GM19452 (cell line): Measurements from ENCODE around the gene UBE2U.

ENCODE experiments used
- ATAC-seq: cut with Tn5 transposase; IDR thresholded peaks from one replicate; pipeline ENCODE4 v1.9.1; 2021; ENCODE audit not compliant: unreplicated experiment

Gene UBE2U

DNA sequence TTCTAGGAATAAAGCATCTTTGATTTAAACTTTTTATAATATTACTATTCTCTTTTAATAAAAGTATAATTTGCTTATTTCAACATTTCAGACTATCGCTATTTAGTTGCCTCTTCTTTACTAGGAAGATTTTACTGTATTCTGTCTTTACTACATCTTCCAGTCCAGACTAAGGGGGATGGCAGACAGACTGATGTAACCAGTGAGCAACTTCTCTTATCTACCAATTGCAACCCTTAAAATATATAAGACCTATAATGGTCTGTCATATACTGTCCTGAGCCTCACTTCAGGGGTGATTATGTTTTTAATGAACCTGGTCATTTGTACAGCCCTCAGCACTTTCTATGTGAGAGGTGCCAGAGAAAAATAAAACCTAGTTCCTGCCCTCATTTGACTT lies 87.0 kb downstream of the UBE2U start:
- ATAC-seq, result no peak

DNA sequence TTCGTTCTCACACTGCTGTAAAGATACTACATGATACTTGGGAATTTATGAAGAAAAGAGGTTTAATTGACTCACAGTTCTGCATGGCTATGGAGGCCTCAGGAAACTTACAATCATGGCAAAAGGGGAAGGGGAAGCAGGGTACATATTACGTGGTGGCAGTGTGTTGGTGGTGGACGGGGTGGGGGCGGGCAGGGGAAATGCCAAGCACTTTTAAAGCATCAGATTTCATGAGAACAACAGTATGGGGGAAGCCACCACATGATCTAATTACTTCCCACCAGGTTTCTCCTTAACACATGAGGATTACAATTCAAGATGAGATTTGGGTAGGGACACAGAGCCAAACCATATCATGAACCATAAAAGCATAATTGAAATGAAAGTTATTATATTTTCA lies 88.5 kb downstream of the UBE2U start:
- no peak for ATAC-seq

DNA sequence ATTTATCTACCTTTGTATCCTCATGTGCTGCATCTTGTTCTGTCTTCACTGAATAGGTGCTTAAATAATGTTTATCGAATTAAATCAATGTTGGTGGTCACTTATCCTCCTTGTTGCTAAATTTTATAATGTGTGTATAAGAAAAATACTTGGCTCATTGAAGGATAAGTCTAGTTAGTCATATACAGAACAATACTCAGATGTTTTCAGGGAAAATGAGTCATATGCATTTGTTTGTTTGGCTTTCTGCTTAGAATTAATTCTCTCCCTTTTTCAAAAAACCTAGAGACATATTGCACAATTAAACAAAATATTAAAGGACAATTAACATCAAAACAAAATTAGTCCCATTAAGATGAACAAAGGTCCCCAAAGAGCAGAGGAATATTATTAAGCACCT lies 89.0 kb downstream of the UBE2U start:
- ATAC-seq, result no peak

DNA sequence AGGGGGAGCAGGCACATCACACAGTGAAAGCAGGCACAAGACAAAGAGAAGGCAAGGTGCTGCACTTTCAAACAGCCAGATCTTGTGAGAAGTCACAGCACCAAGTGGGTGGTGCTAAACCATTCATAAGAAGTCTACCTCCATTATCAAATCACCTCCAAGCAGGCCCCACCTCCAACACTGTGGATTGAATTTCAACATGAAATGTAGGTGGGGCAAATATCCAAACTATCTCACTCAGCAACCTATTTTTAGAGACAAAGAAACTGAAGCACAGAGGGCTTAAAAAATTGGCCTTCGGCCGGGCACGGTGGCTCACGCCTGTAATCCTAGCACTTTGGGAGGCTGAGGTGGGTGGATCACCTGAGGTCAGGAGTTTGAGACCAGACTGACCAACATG lies 90.4 kb downstream of the UBE2U start:
- no peak for ATAC-seq

DNA sequence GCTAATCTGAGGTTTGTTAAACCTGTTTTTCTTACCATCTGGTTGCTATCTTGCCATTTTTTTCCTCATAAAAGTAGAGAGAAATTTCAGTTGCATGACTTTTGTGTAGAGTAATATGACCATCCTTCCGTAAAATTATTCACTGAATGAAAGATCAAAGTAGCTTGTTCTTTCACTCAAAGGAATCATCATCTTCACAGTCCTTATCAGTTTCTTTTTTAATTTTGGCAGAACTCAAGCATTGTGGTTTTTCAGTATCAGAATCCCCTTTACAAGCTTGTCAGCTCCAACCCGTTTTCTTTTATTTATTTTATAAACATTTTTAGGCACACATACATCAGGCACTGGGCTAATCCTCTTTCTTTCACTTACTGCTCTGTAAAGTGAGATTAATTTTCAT lies 91.7 kb downstream of the UBE2U start:
- no peak for ATAC-seq

DNA sequence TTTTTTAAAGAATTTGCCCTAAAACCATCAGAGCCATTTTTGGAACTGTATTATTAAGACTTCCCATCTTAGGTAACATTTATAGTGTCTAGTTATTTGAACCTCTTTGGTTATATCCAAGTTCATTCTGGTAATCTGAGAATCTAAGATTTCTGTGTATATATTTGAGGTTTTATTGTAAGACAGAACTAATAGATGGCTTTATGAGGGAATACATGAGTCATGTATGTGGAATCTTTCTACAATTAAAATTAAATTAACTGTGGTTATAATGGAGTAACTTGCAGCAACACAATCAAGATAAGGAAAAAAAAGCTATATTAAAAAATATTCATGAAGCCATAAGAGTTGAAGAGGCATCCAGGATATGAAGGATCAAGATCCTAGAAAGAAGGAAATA lies 92.1 kb downstream of the UBE2U start:
- ATAC-seq, result no peak

DNA sequence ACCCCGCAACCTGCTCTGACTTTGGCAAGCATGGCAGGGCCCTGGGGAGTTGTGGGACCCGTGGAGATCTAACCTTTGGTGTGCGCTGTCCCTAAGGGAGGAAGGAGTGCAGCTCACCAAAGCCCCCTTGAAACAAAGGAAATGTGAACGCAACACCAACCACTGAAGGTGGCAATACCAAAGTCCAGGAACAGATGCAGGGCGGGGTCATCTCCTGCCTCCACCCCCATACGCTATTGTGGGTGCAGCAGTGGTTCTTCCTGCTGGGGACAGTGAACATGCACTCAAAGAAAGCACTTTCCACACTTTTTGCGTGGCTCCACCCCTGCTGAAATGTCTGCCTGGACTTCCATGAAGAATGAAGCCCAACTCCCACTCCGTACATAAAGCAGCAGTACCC lies 93.0 kb downstream of the UBE2U start:
- ATAC-seq, result no peak

DNA sequence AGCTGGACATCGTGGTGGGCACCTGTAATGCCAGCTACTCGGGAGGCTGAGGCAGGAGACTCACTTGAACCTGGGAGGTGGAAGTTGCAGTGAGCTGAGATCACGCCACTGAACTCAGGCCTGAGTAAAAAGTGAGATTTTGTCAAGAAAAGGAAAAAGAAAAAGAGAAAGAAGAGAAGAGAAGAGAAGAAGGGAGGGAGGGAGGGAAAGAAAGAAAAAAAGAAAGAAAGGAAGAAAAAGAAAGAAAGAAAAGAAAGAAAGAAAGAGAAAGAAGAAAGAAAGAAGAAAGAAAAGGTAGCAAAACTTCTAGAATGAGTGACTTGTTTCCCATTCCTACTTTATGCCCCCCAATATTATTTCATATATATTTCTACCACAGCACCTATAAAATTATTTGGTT lies 98.8 kb downstream of the UBE2U start:
- ATAC-seq, result no peak

DNA sequence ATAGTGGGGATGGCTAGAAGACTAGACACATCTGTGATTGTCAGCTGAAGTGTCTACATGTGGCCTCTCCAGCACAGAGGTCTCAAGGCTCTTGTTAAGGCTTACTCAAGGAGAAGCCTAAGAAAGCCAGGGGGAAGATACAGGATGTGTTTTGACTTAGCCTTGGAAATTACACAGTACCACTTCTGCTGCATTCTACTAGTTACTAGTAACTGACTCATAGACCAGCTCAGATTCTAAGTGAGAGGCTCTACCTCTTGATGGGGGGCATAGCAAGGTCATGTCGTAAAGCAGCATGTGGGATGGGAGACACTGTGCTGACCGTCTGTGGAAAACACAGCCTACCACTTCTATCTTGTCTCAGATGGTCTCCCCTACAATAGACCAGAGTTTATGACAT lies 99.5 kb downstream of the UBE2U start:
- ATAC-seq, result no peak

DNA sequence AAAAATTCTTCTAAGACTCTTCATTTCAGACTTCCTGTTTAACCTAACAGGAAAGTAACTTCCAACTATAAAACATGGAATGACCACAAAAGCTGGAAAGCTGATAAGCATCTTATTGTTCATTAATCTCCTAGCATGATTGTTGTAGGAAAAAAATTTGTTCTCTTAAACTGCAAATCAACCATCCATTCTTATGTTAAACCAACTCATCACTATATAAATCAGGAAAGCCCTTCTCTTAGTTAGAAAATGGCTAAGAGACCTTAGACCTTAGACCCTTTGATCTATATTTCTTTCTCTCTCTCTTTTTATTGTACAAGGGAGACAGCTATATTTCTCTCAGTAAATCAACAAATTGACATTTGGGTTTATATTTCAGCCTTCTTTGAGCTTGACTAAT lies 101.4 kb downstream of the UBE2U start:
- no peak for ATAC-seq

DNA sequence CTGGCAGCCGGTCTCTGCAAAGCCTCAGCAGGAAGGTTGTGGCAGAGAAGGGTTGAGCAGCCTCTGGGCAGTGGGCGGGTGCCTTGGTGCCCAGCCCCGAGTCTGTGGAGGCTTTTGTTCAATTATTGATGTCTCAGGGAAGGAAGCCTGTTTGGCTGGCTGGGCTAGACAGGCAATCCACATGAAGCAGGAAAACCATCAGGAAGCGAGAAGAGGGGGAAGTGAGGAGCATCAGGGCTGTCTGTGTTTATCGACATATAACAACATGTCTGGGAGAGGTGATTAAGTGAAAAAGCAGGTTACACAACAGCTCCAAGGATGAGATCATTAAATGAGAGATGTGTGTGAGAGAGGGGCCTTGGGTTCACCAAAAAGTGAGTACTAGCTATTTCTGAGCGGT lies 105.4 kb downstream of the UBE2U start:
- ATAC-seq, result no peak

DNA sequence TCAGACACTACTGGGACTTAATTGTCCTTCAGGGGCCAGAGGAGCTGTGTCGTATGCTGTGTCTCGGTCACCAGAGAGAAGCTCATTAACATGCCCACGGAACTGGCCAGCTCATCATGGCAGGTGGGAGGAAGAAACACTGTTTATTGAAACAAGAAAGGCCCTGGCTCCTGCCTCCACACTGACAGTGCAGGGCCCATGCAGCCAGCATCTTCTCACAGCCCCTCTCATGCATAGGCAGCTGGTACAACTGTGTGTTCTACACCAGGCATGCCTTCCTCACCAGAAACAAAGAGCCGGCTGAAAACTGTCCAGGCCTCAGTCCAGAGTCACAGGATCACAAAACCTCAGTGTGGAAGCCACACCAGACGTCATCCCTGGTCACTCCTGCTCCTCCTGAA lies 106.0 kb downstream of the UBE2U start:
- ATAC-seq, result no peak

DNA sequence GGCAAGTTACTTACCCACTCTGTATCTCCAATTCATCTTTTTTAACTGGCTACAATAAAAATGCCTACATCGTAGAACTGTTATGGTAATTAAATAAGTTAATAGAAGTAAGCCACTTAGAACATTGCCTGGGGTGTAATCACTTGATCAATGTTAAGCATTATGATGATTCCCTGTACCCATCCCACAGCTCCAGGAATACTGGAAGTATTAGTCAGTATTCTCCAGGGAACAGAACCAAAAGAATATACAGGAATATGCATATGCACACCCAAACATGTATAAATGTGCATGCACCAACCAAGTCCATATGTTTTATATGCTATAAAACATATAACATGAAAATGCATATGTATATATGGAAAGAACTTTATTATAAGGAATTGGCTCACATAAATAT lies 107.3 kb downstream of the UBE2U start:
- no peak for ATAC-seq

DNA sequence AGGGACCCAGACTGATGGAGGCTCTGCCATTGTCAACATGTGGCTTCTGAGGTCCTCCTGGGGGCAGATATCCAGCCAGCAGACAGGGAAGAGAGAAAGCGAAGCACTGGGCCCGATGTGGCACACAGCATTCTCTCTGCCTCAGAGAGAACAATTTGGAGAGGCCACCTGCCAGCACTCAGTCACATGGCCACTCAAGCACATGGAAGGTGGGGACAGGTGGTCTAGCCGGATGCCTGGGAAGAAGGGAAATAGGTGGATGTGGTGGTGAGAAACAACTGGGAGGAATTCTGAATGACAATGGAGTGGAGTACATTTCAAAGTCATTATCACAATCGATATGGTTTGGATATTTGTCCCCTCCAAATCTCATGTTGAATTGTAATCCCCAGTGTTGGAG lies 109.0 kb downstream of the UBE2U start:
- no peak for ATAC-seq

DNA sequence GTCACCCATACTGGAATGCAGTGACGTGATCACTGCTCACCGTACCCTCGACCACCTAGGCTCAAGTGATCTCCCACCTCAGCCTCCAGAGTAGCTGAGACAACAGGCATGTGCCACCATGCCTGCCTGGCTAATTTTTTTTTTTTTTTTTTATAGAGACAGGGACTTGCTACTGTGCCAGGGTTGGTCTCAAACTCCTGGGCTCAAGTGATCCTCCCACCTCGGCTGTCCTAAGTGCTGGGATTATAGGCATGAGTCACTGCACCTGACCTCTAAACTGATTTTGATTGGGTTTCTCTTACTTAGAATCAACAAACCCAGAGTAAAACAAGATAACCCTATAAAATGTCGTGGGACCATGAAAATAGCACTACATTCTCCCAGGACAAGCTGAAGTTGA lies 112.0 kb downstream of the UBE2U start:
- ATAC-seq, result no peak
